Brain pericyte (primary cell): ENCODE data around the gene SOAT1.
"Not testable (repeated sequence)": the region's sequence is repeated elsewhere in the genome, so short reads cannot be mapped to it uniquely, and the experiment has no call there.

Experiments used
- DNase-seq: peaks from one replicate; pipeline ENCODE4 v3.0.0-alpha.2; 2012; ENCODE audit warnings: low read depth, low spot score

SOAT1 gene

DNA sequence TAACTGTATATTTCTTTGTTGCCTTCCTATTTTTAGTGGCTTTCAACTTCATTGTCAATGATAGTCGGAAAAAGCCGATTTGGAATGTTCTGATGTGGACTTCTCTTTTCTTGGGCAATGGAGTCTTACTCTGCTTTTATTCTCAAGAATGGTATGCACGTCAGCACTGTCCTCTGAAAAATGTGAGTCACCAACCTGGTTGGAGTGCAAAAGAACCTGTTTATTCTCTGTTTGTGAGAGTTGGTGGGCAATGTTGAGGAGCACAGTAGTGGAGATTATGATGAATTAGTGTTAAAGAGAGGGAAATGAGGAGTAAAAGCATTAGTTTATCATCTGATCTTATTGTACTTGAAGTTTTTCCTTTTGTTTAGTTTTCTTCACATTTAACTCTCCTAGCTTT, 57.7 kb downstream of the SOAT1 start:
- DNase-seq: no peak

DNA sequence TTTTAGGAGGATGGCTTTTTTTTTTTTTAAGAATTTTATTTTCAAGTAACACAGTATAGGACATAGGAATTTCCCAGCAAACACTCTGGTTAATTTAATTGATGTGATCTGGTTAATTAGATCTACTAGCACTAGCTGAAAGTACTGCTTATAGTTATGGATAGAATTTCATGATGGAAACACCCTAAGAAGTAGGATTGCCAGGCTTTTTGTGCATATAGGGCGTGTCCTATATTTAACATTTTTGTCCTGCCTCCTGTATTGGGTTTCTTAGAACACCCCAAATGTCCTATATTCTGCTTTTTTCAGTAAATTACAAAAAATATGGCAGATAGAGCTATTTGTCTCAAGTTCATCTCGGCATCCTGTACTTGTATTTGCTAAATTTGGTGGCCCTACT, 58.6 kb downstream of the SOAT1 start:
- no peak for DNase-seq

DNA sequence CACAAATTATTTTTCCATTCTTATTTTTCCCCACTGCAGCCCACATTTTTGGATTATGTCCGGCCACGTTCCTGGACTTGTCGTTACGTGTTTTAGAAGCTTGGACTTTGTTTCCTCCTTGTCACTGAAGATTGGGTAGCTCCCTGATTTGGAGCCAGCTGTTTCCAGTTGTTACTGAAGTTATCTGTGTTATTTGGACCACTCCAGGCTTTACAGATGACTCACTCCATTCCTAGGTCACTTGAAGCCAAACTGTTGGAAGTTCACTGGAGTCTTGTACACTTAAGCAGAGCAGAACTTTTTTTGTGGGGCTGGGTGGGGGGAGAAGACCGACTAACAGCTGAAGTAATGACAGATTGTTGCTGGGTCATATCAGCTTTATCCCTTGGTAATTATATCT, 59.9 kb downstream of the SOAT1 start:
- no peak for DNase-seq

DNA sequence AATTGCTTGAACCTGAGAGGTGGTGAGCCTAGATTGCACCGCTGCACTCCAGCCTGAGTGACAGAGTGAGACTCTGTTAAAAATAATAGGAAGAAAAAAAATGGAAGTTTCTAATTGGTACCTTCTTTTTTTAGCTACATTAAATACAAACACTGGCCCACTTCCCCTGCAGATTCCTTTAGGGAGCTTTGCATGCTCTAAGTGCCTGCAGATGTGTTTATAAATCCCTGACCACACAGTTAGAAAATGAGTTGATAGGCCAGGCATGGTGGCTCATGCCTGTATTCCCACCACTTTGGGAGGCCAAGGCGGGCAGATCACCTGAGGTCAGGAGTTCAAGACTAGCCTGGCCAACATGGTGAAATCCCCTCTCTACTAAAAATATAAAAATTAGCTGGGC, 68.0 kb downstream of the SOAT1 start:
- DNase-seq: not testable (repeated sequence)

- peak; percentile 47 for DNase-seq
Measured at GRCh38 chr1:179365342-179366092, 71.9 kb downstream of the SOAT1 start, which contains the start of gene AXDND1. AXDND1 (plus strand) TSS chr1:179365971; CDS start chr1:179366510, 539 bp downstream.

- DNase-seq: no peak
Measured at GRCh38 chr1:179366093-179366800, 72.7 kb downstream of the SOAT1 start.

DNA sequence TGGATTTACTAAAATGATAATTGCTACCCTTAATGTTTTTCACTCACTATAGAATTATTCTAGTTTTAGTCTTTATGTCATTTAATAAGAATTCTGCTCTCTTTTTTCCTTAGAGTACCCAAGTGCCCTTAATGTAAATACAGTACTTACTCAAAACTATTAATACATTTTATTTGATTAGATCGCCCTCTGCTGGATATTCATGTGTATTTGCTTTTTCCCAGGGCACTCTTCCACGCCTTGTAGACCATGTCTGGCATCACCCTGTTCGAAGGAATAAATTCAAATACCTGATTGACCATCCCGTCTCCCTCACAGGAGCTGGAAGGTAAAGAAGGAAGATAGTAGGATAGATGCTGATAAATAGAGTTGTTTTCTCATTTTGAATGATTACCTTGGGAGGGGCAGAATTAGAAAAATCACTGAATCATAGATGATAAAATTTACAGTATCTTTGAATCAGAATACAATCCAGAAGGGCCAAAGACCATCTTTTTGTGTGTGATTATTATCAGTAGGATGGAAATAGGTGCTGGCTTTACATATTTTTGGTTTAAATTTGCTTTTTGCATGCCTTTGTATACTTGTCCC, 76.2 kb downstream of the SOAT1 start:
- DNase-seq: peak; percentile 31

DNA sequence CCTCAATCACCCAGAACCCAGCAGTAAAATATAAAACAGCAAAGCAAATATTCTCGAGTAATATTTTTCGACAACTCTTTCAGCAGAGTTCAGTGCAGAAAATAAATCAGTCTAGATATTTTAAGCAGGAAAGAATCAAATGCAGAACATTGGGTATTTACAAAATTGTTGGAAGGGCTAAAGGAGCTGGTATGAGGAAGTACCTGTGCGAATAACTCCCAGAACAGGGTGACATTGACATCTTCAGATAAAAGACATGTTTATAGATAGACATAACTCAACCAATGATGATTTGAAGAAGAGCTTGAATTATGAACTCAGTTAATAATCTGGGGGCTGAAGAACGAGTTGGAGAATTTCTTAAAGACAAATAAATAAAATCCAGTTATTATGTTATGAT, 78.6 kb downstream of the SOAT1 start:
- DNase-seq: no peak

- no peak for DNase-seq
Measured at GRCh38 chr1:179376223-179376622, 82.6 kb downstream of the SOAT1 start.

DNA sequence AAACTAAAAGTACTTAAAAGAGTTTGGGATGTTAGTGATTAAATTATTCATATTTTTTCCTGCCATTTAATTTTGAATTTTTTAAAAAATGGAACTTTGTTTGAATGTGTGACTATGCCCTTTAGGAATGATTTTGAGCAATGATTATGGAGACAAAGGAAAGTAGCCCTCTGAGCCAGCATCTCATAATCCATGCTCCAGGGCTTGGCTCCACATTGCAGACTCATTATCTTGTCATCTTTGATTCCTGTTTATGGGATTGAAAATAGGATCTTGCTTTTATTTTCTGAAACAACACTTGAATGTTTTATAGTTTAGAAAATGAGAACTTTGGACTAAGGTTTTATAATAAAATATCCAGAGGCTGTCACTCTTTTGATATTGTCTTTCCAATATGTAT, 86.7 kb downstream of the SOAT1 start:
- DNase-seq: no peak

DNA sequence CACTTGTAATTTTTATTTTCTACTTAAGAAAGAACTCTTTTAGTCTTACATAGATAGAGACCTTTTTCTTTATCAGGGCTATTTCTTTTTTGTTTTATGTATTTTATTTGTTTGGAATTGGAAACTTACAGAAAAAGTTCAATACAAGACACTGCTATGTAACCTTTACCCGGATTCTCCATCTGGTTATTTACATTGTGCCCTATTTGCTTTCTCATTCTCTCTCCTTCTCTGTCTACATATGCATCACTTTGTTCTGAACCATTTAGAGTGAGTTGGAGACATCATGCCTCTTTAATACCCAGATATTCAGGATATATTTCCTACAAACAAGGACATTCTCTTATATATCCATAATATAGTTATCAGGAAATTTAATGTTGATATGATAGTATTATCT, 90.4 kb downstream of the SOAT1 start:
- DNase-seq: no peak

DNA sequence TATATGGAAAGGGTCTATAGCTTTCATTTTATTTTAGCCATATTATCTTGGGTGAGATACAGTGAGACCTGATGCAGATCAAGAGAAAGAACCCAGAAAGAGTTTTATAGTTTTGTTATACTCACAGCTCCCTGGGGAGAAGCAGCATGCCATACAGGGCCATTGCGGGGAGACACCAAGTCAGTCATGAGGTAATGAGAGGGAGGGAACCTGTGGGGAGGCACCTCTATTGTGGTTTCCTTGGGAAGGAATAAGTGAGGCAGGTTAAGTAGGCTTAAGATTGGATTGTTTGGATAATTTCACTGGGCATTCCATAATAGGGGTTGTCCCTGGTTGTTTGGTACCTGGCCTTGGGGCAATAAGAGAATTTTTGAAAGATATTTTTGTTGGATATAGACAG, 91.9 kb downstream of the SOAT1 start:
- no peak for DNase-seq

GRCh38 chr1:179393721-179394120, 100.1 kb downstream of the SOAT1 start:
- DNase-seq: no peak

- DNase-seq: not testable (repeated sequence)
Measured at GRCh38 chr1:179399399-179399798, 105.8 kb downstream of the SOAT1 start.
